GM21786 (cell line): Measurements from ENCODE around the gene CYB5R3.
"Not testable (repeated sequence)": the region's sequence is repeated elsewhere in the genome, so short reads cannot be mapped to it uniquely, and the experiment has no call there.

Experiments
- ATAC-seq: cut with Tn5 transposase; IDR thresholded peaks from one replicate; pipeline ENCODE4 v1.9.1; 2021; ENCODE audit not compliant: unreplicated experiment

The CYB5R3 gene

GRCh38 chr22:42679691-42680090 is 30.5 kb upstream of the CYB5R3 start:
- no peak for ATAC-seq

- ATAC-seq, result no peak
These were observed 29.7 kb upstream of the CYB5R3 start for GRCh38 chr22:42678894-42679293.

GRCh38 chr22:42677936-42678335 is 28.7 kb upstream of the CYB5R3 start:
- ATAC-seq, result not testable (repeated sequence)

GRCh38 chr22:42676059-42676607 is 26.9 kb upstream of the CYB5R3 start:
- ATAC-seq, result no peak

GRCh38 chr22:42673898-42674401 is 24.8 kb upstream of the CYB5R3 start:
- no peak for ATAC-seq

- not testable (repeated sequence) for ATAC-seq
These were observed 23.9 kb upstream of the CYB5R3 start for GRCh38 chr22:42673071-42673470.

GRCh38 chr22:42670921-42671709 is 21.9 kb upstream of the CYB5R3 start:
- ATAC-seq, result no peak

- ATAC-seq, result no peak
These were observed 20.9 kb upstream of the CYB5R3 start for GRCh38 chr22:42670046-42670445.

GRCh38 chr22:42666393-42666792 is 17.2 kb upstream of the CYB5R3 start:
- not testable (repeated sequence) for ATAC-seq

GRCh38 chr22:42664976-42665831 is 16.0 kb upstream of the CYB5R3 start:
- ATAC-seq, result no peak

- ATAC-seq, result no peak
These were observed 13.0 kb upstream of the CYB5R3 start for GRCh38 chr22:42661985-42662831.

- no peak for ATAC-seq
These were observed 7.4 kb upstream of the CYB5R3 start for GRCh38 chr22:42656578-42656977.

- ATAC-seq, result no peak
These were observed 6.5 kb upstream of the CYB5R3 start for GRCh38 chr22:42655693-42656092.

GRCh38 chr22:42654436-42655073 is 5.4 kb upstream of the CYB5R3 start:
- no peak for ATAC-seq

GRCh38 chr22:42653999-42654398 is 4.8 kb upstream of the CYB5R3 start:
- no peak for ATAC-seq

GRCh38 chr22:42651134-42651533 is 1.9 kb upstream of the CYB5R3 start:
- no peak for ATAC-seq

- peak; percentile 14 for ATAC-seq
These were observed 585 bp downstream of the CYB5R3 start for GRCh38 chr22:42648368-42649245.

- ATAC-seq, result no peak
These were observed 1.2 kb downstream of the CYB5R3 start for GRCh38 chr22:42648017-42648367.
